Fibroblast of lung (primary cell): Measurements from ENCODE around the gene ZNF618. TPM values are rescaled to one million over a fixed set of nuclear protein-coding genes. Genes with fewer than 3 reads are reported as not detected.

Experiments used
- DNase-seq, 2 donors: peaks; one replicate each; pipeline versions ENCODE4 v3.0.0 to v3.0.0-alpha.2; 2010; ENCODE audit warnings: low read depth in 2 of 2
- H2AFZ ChIP-seq: 2 replicates; pipeline ENCODE4 v1.5.1; 2012; ENCODE audit warnings: low read length, control low read depth, inconsistent platforms
- H3K27ac ChIP-seq: 2 replicates; pipeline ENCODE4 v1.5.1; 2011; ENCODE audit warnings: low read length, control low read depth; ENCODE audit not compliant: insufficient read depth
- H3K27me3 ChIP-seq: 2 replicates; pipeline ENCODE4 v1.5.1; 2011; ENCODE audit warnings: mild to moderate bottlenecking, low read length; ENCODE audit not compliant: control insufficient read depth, insufficient read depth
- H3K36me3 ChIP-seq: 2 replicates; pipeline ENCODE4 v1.5.1; 2011; ENCODE audit warnings: low read length; ENCODE audit not compliant: control insufficient read depth, insufficient read depth
- H3K4me1 ChIP-seq: 2 replicates; pipeline ENCODE4 v1.5.1; 2011; ENCODE audit warnings: low read length; ENCODE audit not compliant: control insufficient read depth, insufficient read depth; ENCODE audit errors: extremely low read depth
- H3K4me2 ChIP-seq: 2 replicates; pipeline ENCODE4 v1.5.1; 2011; ENCODE audit warnings: low read length, control low read depth; ENCODE audit not compliant: insufficient read depth; ENCODE audit errors: extremely low read depth
- H3K4me3 ChIP-seq, 4 experiments: fragments of 200-600 bp in 1 of 4; sonication (generic) in 1 of 4; replicated peaks in 1 of 4; 2 replicates each; pipeline ENCODE4 v1.5.1; 2011 to 2016; ENCODE audit warnings: low read length in 4 of 4, low read depth in 3 of 4, mild to moderate bottlenecking in 3 of 4, control low read depth in 2 of 4, inconsistent platforms in 1 of 4, mixed read lengths in 1 of 4; ENCODE audit not compliant: insufficient read depth in 1 of 4; ENCODE audit errors: control extremely low read depth in 1 of 4
- H3K79me2 ChIP-seq: 2 replicates; pipeline ENCODE4 v1.5.1; 2012; ENCODE audit warnings: mild to moderate bottlenecking, low read length, inconsistent platforms; ENCODE audit not compliant: control insufficient read depth, insufficient read depth
- H3K9ac ChIP-seq: 2 replicates; pipeline ENCODE4 v1.5.1; 2011; ENCODE audit warnings: mild to moderate bottlenecking, low read length, control low read depth; ENCODE audit not compliant: insufficient read depth
- H3K9me3 ChIP-seq: 2 replicates; pipeline ENCODE4 v1.5.1; 2012; ENCODE audit warnings: low read depth, low read length; ENCODE audit not compliant: control insufficient read depth, insufficient read depth
- H4K20me1 ChIP-seq: 2 replicates; pipeline ENCODE4 v1.5.1; 2011; ENCODE audit warnings: low read length; ENCODE audit not compliant: control insufficient read depth, insufficient read depth; ENCODE audit errors: extremely low read depth
- EZH2 ChIP-seq: IDR thresholded peaks from 2 replicates; pipeline ENCODE4 v1.5.1; 2012; ENCODE audit warnings: low read length, control low read depth, mild to moderate bottlenecking; ENCODE audit errors: missing control alignments
- polyA plus RNA-seq, 2 donors: library from polyadenylated mRNA; depleted of rRNA in 1 of 2; stranded (reverse) in 1 of 2; unstranded in 1 of 2; fragments of >200 nt; gene quantifications; 2 replicates each; pipeline ENCODE4 v1.2.1, GENCODE V29; 2011 to 2012; ENCODE audit warnings: missing spikeins in 1 of 2
- total RNA-seq: library from RNA; depleted of rRNA; stranded (reverse); fragments of >200 nt; gene quantifications from 2 replicates; pipeline ENCODE4 v1.2.1, GENCODE V29; 2014
- TF ChIP-seq, protein P1 (sequence below), 2 donors: IDR thresholded peaks in 1 of 2; conservative IDR thresholded peaks in 1 of 2; 1 replicate in 1 of 2; 2 replicates in 1 of 2; pipeline ENCODE4 v1.5.1; 2011 to 2012; ENCODE audit warnings: low read length in 2 of 2, control low read depth in 1 of 2, inconsistent platforms in 1 of 2, low read depth in 1 of 2, mild to moderate bottlenecking in 1 of 2

ZNF618 gene
- total and polyA plus RNA-seq, 2 donors (not counting 1 experiment from before 2014, with no cell fraction given), result 6.6 to 8.6 TPM

DNA sequence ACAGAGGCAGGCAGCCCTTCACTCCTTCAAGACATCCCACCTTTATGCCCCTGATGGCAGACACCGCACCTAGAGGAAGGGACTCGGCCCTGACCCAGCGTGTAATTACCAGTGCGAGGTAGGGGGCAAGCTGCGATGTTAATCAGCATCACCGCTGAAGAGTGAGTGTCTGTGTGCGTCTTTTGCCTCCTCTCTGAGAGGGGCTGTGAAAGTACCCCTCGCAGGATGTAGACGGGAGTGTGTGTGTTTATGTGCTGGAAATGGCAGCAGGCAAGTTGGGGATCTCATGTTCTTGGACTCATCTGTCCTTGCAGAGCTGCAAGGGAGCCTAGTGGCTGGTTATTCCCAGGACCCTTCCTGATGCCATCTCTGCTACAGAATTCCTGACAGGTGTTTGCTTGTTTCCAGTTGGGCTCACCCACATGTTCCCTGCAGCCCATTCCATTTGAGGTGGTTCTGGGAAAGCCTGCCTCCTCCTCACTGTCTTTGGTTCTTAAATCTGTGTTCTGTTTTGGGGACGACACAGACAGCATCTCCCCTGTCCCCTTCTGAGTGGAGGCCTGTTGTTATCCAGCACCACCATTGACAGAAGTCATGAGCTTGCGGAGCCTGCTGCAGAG is 70.5 kb downstream of the ZNF618 start:
- TF ChIP-seq, protein P1, sequence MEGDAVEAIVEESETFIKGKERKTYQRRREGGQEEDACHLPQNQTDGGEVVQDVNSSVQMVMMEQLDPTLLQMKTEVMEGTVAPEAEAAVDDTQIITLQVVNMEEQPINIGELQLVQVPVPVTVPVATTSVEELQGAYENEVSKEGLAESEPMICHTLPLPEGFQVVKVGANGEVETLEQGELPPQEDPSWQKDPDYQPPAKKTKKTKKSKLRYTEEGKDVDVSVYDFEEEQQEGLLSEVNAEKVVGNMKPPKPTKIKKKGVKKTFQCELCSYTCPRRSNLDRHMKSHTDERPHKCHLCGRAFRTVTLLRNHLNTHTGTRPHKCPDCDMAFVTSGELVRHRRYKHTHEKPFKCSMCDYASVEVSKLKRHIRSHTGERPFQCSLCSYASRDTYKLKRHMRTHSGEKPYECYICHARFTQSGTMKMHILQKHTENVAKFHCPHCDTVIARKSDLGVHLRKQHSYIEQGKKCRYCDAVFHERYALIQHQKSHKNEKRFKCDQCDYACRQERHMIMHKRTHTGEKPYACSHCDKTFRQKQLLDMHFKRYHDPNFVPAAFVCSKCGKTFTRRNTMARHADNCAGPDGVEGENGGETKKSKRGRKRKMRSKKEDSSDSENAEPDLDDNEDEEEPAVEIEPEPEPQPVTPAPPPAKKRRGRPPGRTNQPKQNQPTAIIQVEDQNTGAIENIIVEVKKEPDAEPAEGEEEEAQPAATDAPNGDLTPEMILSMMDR (conservative IDR thresholded peaks at IDR 0.05 in 1 of 2, IDR thresholded peaks at IDR 0.05 in 1 of 2; ENCODE audit: low read depth in 1 of 2, low read length in 2 of 2), result no peak
- TF ChIP-seq EZH2, result no peak
- Histone ChIP-seq H3K9me3 (no peaks in the 10 kb centered on the region), H3K27me3 (no peaks in the 10 kb centered on the region), H3K79me2 (peaks cover 10% of the 10 kb centered on the region), H3K4me3 (no peak overlapping the region), H3K4me2 (no peak overlapping the region), H3K36me3 (no peaks in the 10 kb centered on the region), H4K20me1 (no peaks in the 10 kb centered on the region), H3K27ac (no peak overlapping the region), H2AFZ (no peak overlapping the region), H3K9ac (no peak overlapping the region), H3K4me1 (no peaks in the 10 kb centered on the region)
- no peak for DNase-seq

DNA sequence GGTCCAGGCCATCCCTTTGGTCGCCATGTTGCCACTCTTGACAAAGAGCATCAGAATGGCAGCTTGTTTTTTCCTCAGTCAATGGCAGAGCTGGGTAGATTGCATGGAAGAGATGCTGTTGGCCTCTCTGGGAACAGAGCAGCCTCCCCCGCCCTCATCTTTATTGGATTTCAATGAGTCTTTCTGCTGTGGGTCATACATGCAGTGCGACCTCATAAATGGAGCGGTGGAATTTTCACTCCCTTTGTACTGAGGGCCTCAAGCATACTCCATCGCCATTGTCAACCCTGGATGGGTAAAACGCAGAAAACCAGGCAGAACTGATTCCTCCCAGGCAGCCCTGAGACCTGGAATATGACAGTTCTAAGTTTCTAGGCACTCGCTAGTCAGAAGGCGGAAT is 71.8 kb downstream of the ZNF618 start:
- H3K27ac ChIP-seq, result no peak overlapping the region
- H3K9me3 ChIP-seq, result no peaks in the 10 kb centered on the region
- no peak for TF ChIP-seq EZH2
- TF ChIP-seq, protein P1 (conservative IDR thresholded peaks at IDR 0.05 in 1 of 2, IDR thresholded peaks at IDR 0.05 in 1 of 2; ENCODE audit: low read depth in 1 of 2, low read length in 2 of 2), result no peak
- H3K4me2 ChIP-seq, result no peak overlapping the region
- H3K9ac ChIP-seq, result no peak overlapping the region
- peaks cover 10% of the 10 kb centered on the region for H3K79me2 ChIP-seq
- no peak overlapping the region for H2AFZ ChIP-seq
- no peaks in the 10 kb centered on the region for H4K20me1 ChIP-seq
- peaks cover under 1% of the 10 kb centered on the region for H3K4me1 ChIP-seq
- no peaks in the 10 kb centered on the region for H3K36me3 ChIP-seq
- H3K27me3 ChIP-seq, result no peaks in the 10 kb centered on the region
- DNase-seq, result no peak
- H3K4me3 ChIP-seq, result no peak overlapping the region

DNA sequence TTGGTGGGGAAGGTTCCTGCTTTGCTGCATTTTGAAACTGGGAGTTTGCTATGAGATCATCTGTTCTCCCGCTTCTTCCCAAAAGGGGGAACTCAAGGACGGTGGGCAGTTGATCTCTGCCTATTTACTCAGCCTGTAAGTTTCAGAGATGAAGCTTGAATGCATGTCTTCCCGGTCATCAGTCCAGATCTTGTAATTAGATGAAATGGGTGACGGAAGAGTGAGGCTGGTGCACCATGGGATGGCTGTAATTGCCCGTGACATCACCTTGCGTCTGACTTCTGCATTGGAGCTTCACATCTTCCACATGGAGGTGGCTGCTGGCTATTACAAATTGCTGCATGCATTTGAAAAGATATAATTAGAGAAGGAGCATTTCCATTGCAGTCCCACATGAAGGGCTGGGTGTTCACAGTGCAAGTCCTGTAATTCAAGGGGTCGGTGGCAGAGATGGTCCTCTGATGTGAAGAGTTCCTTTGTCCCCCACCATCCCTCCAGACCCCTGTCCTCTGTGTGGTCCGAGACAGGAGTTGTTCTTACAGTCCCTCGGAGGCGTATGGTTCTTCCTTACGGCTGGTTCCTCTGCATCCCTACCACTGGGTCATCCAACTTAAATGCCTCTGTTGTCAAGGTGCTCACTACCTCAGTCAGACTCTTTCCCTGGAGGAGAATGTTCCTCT is 72.9 kb downstream of the ZNF618 start:
- H3K27me3 ChIP-seq, result no peaks in the 10 kb centered on the region
- H3K79me2 ChIP-seq, result peaks cover 7% of the 10 kb centered on the region
- H3K27ac ChIP-seq, result no peak overlapping the region
- no peaks in the 10 kb centered on the region for H4K20me1 ChIP-seq
- H3K4me2 ChIP-seq, result no peak overlapping the region
- no peaks in the 10 kb centered on the region for H3K36me3 ChIP-seq
- H3K4me1 ChIP-seq, result peaks cover 7% of the 10 kb centered on the region
- no peak overlapping the region for H3K4me3 ChIP-seq
- H3K9me3 ChIP-seq, result no peaks in the 10 kb centered on the region
- H2AFZ ChIP-seq, result no peak overlapping the region
- no peak for DNase-seq
- H3K9ac ChIP-seq, result no peak overlapping the region
- no peak for TF ChIP-seq EZH2
- TF ChIP-seq, protein P1 (conservative IDR thresholded peaks at IDR 0.05 in 1 of 2, IDR thresholded peaks at IDR 0.05 in 1 of 2; ENCODE audit: low read depth in 1 of 2, low read length in 2 of 2), result no peak
